DOHH2 (cell line): ENCODE results near the gene SLC15A4.

Experiments
- H3F3A ChIP-seq: fragments of 200-600 bp; sonication (generic), shearing (Covaris generic); 2 replicates; pipeline ENCODE4 v1.6.0; 2016; ENCODE audit warnings: antibody characterized with exemption, mild to moderate bottlenecking; ENCODE audit not compliant: control insufficient read depth, insufficient read depth
- H3K27ac ChIP-seq: fragments of 200-600 bp; sonication (generic); 2 replicates; pipeline ENCODE4 v1.5.1; 2014; ENCODE audit warnings: low read depth, mild to moderate bottlenecking, low read length, moderate library complexity
- H3K27me3 ChIP-seq: fragments of 200-600 bp; sonication (generic); 2 replicates; pipeline ENCODE4 v1.6.1; 2014; ENCODE audit warnings: mild to moderate bottlenecking, low read length, mixed read lengths; ENCODE audit not compliant: control insufficient read depth
- H3K36me3 ChIP-seq: fragments of 200-600 bp; sonication (generic); 2 replicates; pipeline ENCODE4 v1.6.1; 2014; ENCODE audit warnings: mild to moderate bottlenecking, low read length, moderate library complexity, mixed read lengths; ENCODE audit not compliant: control insufficient read depth
- H3K4me1 ChIP-seq: fragments of 200-600 bp; sonication (generic); 2 replicates; pipeline ENCODE4 v1.6.1; 2014; ENCODE audit warnings: mild to moderate bottlenecking, low read length, mixed read lengths; ENCODE audit not compliant: control insufficient read depth
- H3K4me2 ChIP-seq: fragments of 200-600 bp; sonication (generic); 2 replicates; pipeline ENCODE4 v1.6.0; 2014; ENCODE audit warnings: mild to moderate bottlenecking, low read length, moderate library complexity
- H3K4me3 ChIP-seq: fragments of 200-600 bp; sonication (generic); 2 replicates; pipeline ENCODE4 v1.5.1; 2014; ENCODE audit warnings: mild to moderate bottlenecking, low read length, mixed read lengths
- H3K79me2 ChIP-seq: fragments of 200-600 bp; sonication (generic); 2 replicates; pipeline ENCODE4 v1.6.1; 2014; ENCODE audit warnings: mild to moderate bottlenecking, low read length, mixed read lengths; ENCODE audit not compliant: control insufficient read depth
- H3K9me2 ChIP-seq: fragments of 200-600 bp; sonication (generic); replicated peaks from 2 replicates; pipeline ENCODE4 v1.6.1; 2014; ENCODE audit warnings: mild to moderate bottlenecking, low read length, mixed read lengths; ENCODE audit not compliant: control insufficient read depth
- H3K9me3 ChIP-seq: fragments of 200-600 bp; sonication (generic); 2 replicates; pipeline ENCODE4 v1.6.1; 2014; ENCODE audit warnings: antibody characterized with exemption, low read length, mixed read lengths; ENCODE audit not compliant: control insufficient read depth, insufficient read depth
- H4K20me1 ChIP-seq: fragments of 200-600 bp; sonication (generic); 2 replicates; pipeline ENCODE4 v1.6.0; 2014; ENCODE audit warnings: low read depth, mild to moderate bottlenecking, antibody characterized with exemption, low read length, moderate library complexity; ENCODE audit not compliant: control insufficient read depth, insufficient read depth
- EZH2phosphoT487 ChIP-seq: fragments of 200-600 bp; sonication (generic); IDR thresholded peaks from 2 replicates; pipeline ENCODE4 v1.6.1; 2017; ENCODE audit warnings: borderline replicate concordance, mild to moderate bottlenecking, antibody characterized with exemption, low read length, moderate library complexity, mixed read lengths
- TF ChIP-seq, protein P1 (sequence below): fragments of 200-600 bp; sonication (generic); IDR thresholded peaks from one replicate; pipeline ENCODE4 v1.5.1; 2014; ENCODE audit warnings: antibody characterized with exemption, mild to moderate bottlenecking, low read depth, low read length; ENCODE audit not compliant: poor library complexity, severe bottlenecking

Gene SLC15A4

DNA sequence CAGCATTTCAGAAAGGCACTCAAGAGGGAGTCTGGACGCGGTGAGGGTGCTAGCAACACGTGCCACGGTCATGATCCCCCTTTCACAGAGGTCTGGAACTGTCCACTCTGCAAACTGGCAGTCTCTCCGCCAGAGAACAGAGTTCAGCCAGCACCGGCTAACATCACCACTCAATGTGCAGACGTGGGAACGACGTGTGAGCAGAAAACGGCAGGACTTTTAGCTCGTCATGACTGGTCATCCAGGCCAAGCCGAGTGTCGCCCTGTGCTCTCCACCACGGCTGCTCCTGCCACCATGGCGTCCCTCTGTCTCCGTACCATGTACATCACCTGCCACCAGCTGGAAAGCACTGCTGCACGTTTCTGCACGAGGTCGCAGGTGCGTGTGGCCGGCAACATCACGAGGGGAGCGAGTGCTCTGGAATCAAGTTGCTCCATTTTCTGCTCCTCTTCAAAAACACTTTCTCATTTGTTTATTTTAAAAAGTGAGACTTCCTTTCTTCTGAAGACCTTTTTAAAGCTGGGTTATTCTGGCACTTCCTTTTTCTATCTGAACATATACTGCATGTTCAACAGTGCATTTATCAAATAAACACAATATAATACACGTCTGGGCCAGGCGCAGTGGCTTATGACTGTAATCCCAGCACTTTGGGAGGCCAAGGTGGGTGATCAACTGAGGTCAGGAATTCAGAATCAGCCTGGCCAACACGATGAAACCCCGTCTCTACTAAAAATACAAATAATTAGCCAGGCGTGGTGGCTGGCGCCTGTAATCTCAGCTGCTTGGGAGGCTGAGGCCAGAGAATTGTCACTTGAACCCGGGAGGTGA, 28.0 kb downstream of the SLC15A4 start:
- peak overlapping the region; percentile 85 for H3K4me2 ChIP-seq
- no peaks in the 10 kb centered on the region for H3K9me2 ChIP-seq
- H3K4me1 ChIP-seq, result peaks cover 100% of the 10 kb centered on the region
- H3F3A ChIP-seq, result peaks cover 86% of the 10 kb centered on the region
- H3K79me2 ChIP-seq, result peaks cover 48% of the 10 kb centered on the region
- H3K9me3 ChIP-seq, result no peaks in the 10 kb centered on the region
- H3K27ac ChIP-seq, result peak overlapping the region; percentile 99
- peak overlapping the region; percentile 65 for H3K4me3 ChIP-seq
- H3K27me3 ChIP-seq, result no peaks in the 10 kb centered on the region
- no peak for TF ChIP-seq EZH2phosphoT487
- TF ChIP-seq, protein P1, sequence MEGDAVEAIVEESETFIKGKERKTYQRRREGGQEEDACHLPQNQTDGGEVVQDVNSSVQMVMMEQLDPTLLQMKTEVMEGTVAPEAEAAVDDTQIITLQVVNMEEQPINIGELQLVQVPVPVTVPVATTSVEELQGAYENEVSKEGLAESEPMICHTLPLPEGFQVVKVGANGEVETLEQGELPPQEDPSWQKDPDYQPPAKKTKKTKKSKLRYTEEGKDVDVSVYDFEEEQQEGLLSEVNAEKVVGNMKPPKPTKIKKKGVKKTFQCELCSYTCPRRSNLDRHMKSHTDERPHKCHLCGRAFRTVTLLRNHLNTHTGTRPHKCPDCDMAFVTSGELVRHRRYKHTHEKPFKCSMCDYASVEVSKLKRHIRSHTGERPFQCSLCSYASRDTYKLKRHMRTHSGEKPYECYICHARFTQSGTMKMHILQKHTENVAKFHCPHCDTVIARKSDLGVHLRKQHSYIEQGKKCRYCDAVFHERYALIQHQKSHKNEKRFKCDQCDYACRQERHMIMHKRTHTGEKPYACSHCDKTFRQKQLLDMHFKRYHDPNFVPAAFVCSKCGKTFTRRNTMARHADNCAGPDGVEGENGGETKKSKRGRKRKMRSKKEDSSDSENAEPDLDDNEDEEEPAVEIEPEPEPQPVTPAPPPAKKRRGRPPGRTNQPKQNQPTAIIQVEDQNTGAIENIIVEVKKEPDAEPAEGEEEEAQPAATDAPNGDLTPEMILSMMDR, result no peak
- no peaks in the 10 kb centered on the region for H4K20me1 ChIP-seq
- H3K36me3 ChIP-seq, result peaks cover 90% of the 10 kb centered on the region

DNA sequence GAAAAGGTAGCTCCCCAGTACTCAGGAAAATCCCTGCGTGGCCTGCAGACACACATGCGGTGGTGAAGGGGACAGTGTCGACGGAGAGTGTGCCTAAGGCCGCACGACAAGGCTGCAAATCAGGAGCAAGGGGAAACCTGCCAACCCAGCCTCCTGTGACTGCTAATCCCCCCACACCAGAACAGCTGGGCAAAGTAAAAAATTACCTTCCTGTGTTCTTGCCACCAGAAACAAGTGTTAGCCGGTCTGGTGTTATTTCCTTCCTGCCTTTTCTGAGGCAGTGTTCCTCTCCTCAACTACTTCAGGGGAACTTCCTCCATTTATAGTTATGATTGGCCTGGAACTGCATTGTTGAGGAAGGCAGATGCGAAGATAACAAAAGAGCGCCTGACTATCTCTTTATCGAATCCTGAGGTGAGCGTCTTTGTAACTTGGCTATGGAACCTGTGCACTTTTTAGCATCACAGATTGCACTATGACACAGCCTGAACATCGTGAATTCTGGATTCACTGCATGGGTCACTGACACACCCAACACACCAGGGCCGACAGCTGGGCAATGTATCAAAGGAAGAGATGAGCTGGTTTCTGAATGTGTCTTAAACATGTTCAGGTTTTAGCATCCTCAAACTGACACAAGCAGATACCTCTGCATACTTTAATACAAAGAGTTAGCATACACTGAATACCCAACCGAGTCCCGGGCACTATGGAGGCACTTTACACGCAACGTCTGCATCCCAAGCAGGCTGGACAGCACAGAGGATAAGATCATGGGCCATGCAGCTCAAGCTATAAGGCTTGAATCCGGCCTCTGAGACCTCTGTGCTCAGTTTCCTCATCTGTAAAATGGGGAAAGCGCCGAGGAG, 28.9 kb downstream of the SLC15A4 start:
- H3K9me2 ChIP-seq, result no peaks in the 10 kb centered on the region
- H3K4me1 ChIP-seq, result peaks cover 100% of the 10 kb centered on the region
- no peaks in the 10 kb centered on the region for H3K27me3 ChIP-seq
- no peaks in the 10 kb centered on the region for H3K9me3 ChIP-seq
- peaks cover 83% of the 10 kb centered on the region for H3F3A ChIP-seq
- peak overlapping the region; percentile 50 for H3K4me3 ChIP-seq
- peak overlapping the region; percentile 99 for H3K27ac ChIP-seq
- peak overlapping the region; percentile 85 for H3K4me2 ChIP-seq
- peaks cover 85% of the 10 kb centered on the region for H3K36me3 ChIP-seq
- TF ChIP-seq, protein P1, result no peak
- TF ChIP-seq EZH2phosphoT487, result no peak
- H3K79me2 ChIP-seq, result peaks cover 41% of the 10 kb centered on the region
- no peaks in the 10 kb centered on the region for H4K20me1 ChIP-seq

DNA sequence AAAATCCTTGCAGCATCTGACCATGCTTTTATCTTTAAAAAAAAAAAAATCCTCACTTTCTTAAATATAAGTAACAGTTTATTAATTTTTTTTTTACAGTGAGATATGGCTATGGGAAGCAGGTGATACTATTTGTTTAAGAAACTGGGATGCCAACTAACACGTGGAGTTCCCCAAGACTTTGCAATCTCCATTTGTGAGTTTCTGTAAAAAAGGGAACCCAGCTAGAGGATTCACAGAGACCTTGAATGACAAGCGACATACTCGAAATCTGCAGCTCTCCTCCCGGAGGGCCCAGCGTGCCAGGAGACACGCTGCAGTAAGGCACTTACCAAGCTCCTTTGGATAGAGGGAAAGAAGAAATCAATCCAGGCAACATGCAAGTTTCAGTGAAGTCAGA, 30.1 kb downstream of the SLC15A4 start:
- Histone ChIP-seq H3K4me3 (peak overlapping the region; percentile 50), H3K9me2 (no peaks in the 10 kb centered on the region), H3K36me3 (peaks cover 74% of the 10 kb centered on the region), H3K9me3 (no peaks in the 10 kb centered on the region), H4K20me1 (no peaks in the 10 kb centered on the region), H3K79me2 (peaks cover 33% of the 10 kb centered on the region), H3K4me1 (peaks cover 100% of the 10 kb centered on the region), H3K27ac (peak overlapping the region; percentile 99), H3K4me2 (peak overlapping the region; percentile 85), H3F3A (peaks cover 78% of the 10 kb centered on the region), H3K27me3 (no peaks in the 10 kb centered on the region)
- TF ChIP-seq EZH2phosphoT487, result no peak
- TF ChIP-seq, protein P1, result no peak
